ENCODE results near the gene COQ8A.

COQ8A gene

DNA sequence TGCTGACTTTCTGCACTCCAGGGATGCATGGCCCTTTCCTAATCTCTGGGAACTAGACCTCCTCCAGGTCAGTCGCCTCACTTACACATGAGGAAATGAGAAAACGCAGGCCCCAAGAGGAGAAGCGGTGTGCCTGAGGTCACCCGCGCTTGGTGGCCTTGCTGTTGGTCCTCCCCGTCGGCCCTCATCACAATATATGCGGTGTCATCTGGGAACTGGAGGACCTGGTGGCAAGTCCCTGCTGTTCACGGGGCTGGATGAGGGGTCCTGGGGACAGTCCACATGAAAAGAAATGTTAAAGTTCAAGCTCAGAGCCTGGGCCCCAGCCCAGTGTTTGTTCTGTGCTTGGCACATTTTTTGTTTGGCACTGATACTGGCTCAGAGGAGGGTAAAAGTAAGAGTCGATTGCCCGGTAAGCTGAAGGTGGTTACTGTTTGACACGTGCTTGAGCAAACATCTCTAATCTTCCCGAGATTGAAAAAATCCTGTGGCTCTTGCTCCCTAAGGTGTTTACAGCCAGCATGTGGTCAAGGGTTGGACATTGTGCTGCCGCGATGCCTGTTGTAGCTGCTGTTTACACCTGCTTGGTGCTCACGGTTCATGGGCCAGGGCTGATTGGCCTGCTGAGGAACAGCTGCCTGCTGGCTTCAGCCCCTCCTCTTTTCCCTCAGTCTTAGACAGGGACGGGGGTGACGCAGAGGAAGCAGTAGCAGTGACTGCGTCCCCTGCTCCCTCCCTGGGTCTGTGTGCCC, 5.2 kb downstream of the COQ8A start:
- no peaks in the 10 kb centered on the region for H4K20me1 ChIP-seq (ENCODE audit: control insufficient read depth, insufficient read depth, low read depth, low read length)
- peaks cover 22% of the 10 kb centered on the region for H3K4me1 ChIP-seq (ENCODE audit: control insufficient read depth, low read length)
- no peaks in the 10 kb centered on the region for H3K9me3 ChIP-seq (ENCODE audit: control insufficient read depth, insufficient read depth, low read length)
- H3K4me3 ChIP-seq (ENCODE audit: low read length), result no peak overlapping the region
- no peak overlapping the region for H3K27ac ChIP-seq (ENCODE audit: low read depth, low read length)
- H3K36me3 ChIP-seq (ENCODE audit: control insufficient read depth, low read length), result no peaks in the 10 kb centered on the region
- no peak for TF ChIP-seq EZH2phosphoT487 (IDR thresholded peaks at IDR 0.05; ENCODE audit: borderline replicate concordance, low read length)
- TF ChIP-seq, protein P1, sequence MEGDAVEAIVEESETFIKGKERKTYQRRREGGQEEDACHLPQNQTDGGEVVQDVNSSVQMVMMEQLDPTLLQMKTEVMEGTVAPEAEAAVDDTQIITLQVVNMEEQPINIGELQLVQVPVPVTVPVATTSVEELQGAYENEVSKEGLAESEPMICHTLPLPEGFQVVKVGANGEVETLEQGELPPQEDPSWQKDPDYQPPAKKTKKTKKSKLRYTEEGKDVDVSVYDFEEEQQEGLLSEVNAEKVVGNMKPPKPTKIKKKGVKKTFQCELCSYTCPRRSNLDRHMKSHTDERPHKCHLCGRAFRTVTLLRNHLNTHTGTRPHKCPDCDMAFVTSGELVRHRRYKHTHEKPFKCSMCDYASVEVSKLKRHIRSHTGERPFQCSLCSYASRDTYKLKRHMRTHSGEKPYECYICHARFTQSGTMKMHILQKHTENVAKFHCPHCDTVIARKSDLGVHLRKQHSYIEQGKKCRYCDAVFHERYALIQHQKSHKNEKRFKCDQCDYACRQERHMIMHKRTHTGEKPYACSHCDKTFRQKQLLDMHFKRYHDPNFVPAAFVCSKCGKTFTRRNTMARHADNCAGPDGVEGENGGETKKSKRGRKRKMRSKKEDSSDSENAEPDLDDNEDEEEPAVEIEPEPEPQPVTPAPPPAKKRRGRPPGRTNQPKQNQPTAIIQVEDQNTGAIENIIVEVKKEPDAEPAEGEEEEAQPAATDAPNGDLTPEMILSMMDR (IDR thresholded peaks at IDR 0.05; ENCODE audit: low read depth, low read length, poor library complexity, severe bottlenecking), result no peak
- no peaks in the 10 kb centered on the region for H3F3A ChIP-seq (ENCODE audit: control insufficient read depth, insufficient read depth)
- no peaks in the 10 kb centered on the region for H3K9me2 ChIP-seq (replicated peaks; ENCODE audit: control insufficient read depth, low read length)
- H3K79me2 ChIP-seq (ENCODE audit: control insufficient read depth, low read length), result peaks cover 63% of the 10 kb centered on the region
- H3K27me3 ChIP-seq (ENCODE audit: control insufficient read depth, low read length), result no peaks in the 10 kb centered on the region
- H3K4me2 ChIP-seq (ENCODE audit: low read length), result no peak overlapping the region

DNA sequence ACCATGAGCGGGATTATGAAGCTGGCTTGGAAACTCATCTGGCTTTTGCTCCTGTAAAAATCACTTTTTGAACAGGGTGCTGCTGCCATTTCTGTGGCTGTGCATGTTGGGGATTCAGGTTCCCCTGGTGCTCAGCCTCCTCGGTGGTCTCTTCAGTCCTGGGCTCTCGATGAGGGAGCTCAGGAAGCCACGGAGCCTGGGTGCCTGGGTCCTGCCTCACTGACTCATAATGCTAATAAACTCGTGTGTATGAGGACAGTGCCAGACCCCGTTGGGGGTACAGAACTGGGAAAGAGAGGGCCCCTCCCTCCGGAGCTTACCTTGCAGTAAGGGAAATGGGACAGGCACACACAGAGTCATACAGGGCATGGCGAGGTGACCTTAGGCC, 5.8 kb downstream of the COQ8A start:
- Histone ChIP-seq H3K79me2 (ENCODE audit: control insufficient read depth, low read length) (peaks cover 57% of the 10 kb centered on the region), H3K4me1 (ENCODE audit: control insufficient read depth, low read length) (peaks cover 16% of the 10 kb centered on the region), H3K9me3 (ENCODE audit: control insufficient read depth, insufficient read depth, low read length) (no peaks in the 10 kb centered on the region), H3K27me3 (ENCODE audit: control insufficient read depth, low read length) (no peaks in the 10 kb centered on the region), H3K4me3 (ENCODE audit: low read length) (no peak overlapping the region), H3K27ac (ENCODE audit: low read depth, low read length) (no peak overlapping the region), H3K36me3 (ENCODE audit: control insufficient read depth, low read length) (no peaks in the 10 kb centered on the region), H3K9me2 (replicated peaks; ENCODE audit: control insufficient read depth, low read length) (no peaks in the 10 kb centered on the region), H3F3A (ENCODE audit: control insufficient read depth, insufficient read depth) (no peaks in the 10 kb centered on the region), H3K4me2 (ENCODE audit: low read length) (no peak overlapping the region), H4K20me1 (ENCODE audit: control insufficient read depth, insufficient read depth, low read depth, low read length) (no peaks in the 10 kb centered on the region)
- TF ChIP-seq, protein P1 (IDR thresholded peaks at IDR 0.05; ENCODE audit: low read depth, low read length, poor library complexity, severe bottlenecking), result no peak
- TF ChIP-seq EZH2phosphoT487 (IDR thresholded peaks at IDR 0.05; ENCODE audit: borderline replicate concordance, low read length), result no peak

DNA sequence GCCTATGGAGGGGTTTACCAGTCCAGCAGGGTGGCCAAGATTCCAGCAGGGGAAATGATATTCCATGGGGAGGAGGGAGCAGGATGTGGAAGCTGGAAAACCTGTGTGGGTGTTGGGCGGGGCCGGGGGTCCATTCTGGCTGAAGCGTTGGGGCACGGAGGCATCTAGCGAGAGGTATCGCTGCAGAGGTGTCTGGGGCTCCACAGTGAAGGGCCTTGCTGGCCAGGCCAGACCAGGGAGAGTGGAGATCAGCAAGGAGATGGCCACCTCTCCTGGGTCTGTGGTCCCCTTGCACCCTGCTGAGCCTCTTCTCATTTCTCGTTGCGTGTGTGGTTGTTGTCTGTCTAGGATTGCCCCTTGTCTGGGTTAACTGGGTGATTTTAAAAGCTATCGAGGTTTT, 6.2 kb downstream of the COQ8A start:
- Histone ChIP-seq H3K9me3 (ENCODE audit: control insufficient read depth, insufficient read depth, low read length) (no peaks in the 10 kb centered on the region), H3K27me3 (ENCODE audit: control insufficient read depth, low read length) (no peaks in the 10 kb centered on the region), H3K79me2 (ENCODE audit: control insufficient read depth, low read length) (peaks cover 53% of the 10 kb centered on the region), H3K36me3 (ENCODE audit: control insufficient read depth, low read length) (no peaks in the 10 kb centered on the region), H3F3A (ENCODE audit: control insufficient read depth, insufficient read depth) (no peaks in the 10 kb centered on the region), H4K20me1 (ENCODE audit: control insufficient read depth, insufficient read depth, low read depth, low read length) (no peaks in the 10 kb centered on the region), H3K4me1 (ENCODE audit: control insufficient read depth, low read length) (peaks cover 12% of the 10 kb centered on the region), H3K9me2 (replicated peaks; ENCODE audit: control insufficient read depth, low read length) (no peaks in the 10 kb centered on the region), H3K4me3 (ENCODE audit: low read length) (no peak overlapping the region), H3K27ac (ENCODE audit: low read depth, low read length) (no peak overlapping the region), H3K4me2 (ENCODE audit: low read length) (no peak overlapping the region)
- TF ChIP-seq EZH2phosphoT487 (IDR thresholded peaks at IDR 0.05; ENCODE audit: borderline replicate concordance, low read length), result no peak
- TF ChIP-seq, protein P1 (IDR thresholded peaks at IDR 0.05; ENCODE audit: low read depth, low read length, poor library complexity, severe bottlenecking), result no peak

Data from DOHH2 (cell line).